ENCODE data around the gene EPG5.

- TF ChIP-seq CTCF (IDR thresholded peaks at IDR 0.05), result no peak
- no peak for TF ChIP-seq POLR2A (IDR thresholded peaks at IDR 0.05)
Observed at GRCh38 chr18:45861926-45862325, 105.2 kb downstream of the EPG5 start.
